ENCODE results near the gene TMX1. TPM values are rescaled to one million over a fixed set of nuclear protein-coding genes. Genes with fewer than 3 reads are reported as not detected.

TMX1 gene
- polyA plus RNA-seq, 1 donor = 27.5 TPM

DNA sequence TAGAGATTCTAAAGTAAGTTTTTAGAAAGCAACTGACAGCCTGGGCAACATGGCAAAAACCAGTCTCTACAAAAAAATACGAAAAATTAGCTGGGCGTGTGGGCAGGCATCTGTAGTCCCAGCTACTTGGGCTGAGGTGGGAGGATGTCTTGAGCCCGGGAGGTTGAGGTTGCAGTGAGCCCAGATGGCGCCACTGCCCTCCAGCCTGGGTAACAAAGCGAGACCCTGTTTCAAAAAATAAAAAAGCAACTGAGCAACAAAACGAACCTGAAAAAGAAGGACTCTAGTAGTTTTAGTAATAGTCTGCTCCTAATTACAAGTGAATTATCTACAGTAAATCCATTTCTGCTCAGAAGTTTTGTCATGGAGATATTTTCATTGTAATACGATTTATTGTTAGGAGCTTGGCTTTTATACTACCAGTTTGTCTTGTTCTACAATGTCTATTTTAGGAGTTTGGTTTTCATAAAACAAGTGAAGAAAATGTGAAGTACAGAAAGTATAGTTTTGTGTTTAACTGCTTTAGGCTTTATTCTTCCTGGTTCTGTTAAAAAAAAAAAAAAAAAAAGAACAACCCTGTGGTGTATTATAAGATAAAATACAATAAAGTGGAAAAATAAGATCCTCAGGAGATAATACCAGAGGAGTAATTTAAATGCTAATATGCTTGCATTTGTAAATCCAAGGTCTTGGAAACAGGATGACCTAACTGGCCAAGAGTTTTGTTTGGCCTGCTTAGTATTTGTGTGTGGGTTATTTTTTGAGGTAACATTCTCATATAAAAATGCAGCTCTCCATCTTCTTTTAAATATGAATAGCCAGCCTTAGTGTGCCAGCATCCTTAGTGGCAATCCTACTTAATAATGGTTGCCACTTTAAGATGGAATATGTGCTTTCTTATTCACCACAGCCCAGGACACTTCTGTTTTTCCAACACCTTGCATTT is 2.8 kb downstream of the TMX1 start:
- DNase-seq (ENCODE audit: low read depth) = no peak

DNA sequence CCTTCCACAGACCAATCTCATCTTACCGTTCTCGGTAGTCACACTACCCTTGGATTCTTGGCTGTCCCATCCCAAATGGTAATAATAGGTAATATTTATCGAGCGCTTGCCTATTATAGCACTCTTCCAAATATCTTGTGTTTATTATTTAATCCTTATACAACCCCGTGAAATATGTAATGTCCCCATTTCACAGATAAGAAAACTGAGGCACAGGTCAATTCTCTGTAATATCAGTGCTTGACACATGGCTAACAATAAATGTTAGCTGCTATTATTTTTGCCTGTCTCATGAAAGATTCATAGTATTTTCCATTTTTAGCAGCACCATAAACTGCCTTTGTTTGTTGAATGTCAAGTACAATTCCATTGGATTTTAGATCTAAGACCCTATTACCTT is 4.5 kb downstream of the TMX1 start:
- no peak for DNase-seq (ENCODE audit: low read depth)

GRCh38 chr14:51246032-51246431 is 6.0 kb downstream of the TMX1 start:
- DNase-seq (ENCODE audit: low read depth) = no peak

- DNase-seq (ENCODE audit: low read depth) = no peak
Measured at GRCh38 chr14:51248016-51248987, 8.3 kb downstream of the TMX1 start.

DNA sequence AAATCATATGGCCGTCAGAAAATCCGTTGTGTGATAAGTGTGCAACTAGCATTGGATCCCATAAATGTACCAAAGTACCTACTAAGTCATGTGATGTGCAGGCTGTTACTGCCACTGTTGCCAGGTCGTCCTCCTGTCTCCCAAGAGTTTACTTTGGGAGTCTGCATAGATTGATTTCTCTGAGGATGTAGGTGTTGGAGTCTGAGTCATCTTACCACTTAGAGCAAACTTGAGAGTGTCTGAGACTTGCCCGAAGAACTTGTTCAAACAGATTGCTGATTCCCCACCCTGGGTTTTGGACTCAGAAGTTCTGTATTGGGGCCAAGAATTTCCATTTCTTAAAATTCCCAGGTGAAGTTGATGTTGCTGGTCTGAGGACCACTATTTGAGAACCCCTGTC is 11.4 kb downstream of the TMX1 start:
- DNase-seq (ENCODE audit: low read depth) = no peak

- DNase-seq (ENCODE audit: low read depth) = no peak
Measured at GRCh38 chr14:51253880-51254279, 13.8 kb downstream of the TMX1 start.

- no peak for DNase-seq (ENCODE audit: low read depth)
Measured at GRCh38 chr14:51258280-51258679, 18.2 kb downstream of the TMX1 start.

DNA sequence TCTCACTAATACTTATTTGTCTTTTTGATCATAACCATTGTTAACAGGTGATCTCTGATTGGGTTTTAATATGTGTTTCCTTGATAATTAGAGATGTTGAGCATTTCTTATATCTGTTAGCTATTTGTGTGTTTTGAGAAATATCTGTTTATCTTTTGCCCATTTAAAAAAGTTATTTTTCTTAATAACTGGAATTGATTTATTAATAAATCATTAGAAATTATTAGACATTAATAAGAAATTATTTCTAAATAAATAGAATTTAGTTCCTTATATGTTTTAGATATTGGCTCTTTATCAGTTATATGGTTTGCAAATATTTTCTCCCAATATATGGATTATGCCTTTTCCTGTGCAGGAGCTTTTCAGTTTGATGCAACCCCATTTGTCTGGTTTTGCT is 18.7 kb downstream of the TMX1 start:
- DNase-seq (ENCODE audit: low read depth) = no peak

GRCh38 chr14:51260225-51260624 is 20.2 kb downstream of the TMX1 start:
- no peak for DNase-seq (ENCODE audit: low read depth)

DNA sequence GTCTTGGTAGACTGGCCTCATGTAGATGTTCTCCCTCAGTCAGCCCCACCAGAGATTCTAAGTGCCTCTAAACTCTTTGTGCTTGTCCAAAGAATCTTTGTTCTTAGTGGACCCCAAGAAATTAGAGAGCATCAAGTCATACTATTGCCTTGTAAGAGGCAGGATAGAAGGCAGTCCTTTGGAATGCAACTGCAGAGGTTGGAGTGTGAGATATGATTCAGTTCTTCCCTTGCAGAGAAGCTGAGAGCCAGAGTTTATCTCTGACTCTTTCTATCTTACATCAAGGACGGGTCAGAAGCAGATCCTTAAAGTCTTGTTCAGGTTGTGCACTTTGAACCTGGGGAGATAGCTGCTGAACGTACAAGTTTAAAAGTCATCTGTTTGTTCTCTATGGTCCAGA is 21.1 kb downstream of the TMX1 start:
- no peak for DNase-seq (ENCODE audit: low read depth)

DNA sequence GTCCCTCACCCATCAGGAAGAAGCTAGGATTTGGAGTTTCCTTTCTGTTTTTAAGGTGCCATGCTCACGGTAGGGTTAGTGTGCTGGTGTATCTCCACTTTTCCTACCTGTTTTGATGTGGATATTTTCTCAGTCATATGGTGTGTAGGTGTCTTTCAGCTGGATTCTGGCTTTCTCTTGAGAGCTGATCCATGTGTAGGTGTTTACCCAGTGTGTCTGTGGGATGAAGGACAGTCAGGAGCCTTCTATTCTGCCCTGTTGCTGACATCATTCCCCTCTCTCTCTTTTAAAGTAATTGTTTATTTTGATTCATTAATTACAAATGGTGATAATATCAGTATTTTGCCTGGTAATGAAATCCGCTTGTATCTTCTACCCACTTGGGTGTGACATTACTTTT is 22.8 kb downstream of the TMX1 start:
- DNase-seq (ENCODE audit: low read depth) = no peak

GRCh38 chr14:51269634-51270033 is 29.6 kb downstream of the TMX1 start:
- DNase-seq (ENCODE audit: low read depth) = no peak

DNA sequence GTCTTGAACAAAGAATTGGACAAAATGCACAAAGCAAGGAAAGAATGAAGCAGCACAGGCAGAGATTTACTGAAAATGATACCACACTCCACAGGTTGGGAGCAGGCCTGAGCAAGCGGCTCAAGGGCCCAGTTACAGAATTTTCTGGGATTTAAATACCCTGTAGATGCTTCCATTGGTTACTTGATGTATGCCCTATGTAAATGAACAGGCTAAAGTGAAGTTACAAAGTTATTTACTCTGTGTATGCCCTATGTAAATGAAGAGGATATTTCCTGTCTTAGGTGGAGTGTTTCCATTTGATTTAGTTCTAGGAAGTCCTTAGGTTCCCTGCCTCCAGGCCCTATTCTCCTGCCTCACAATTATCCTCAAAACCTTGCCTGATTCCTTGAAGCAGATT is 36.6 kb downstream of the TMX1 start:
- no peak for DNase-seq (ENCODE audit: low read depth)

- no peak for DNase-seq (ENCODE audit: low read depth)
Measured at GRCh38 chr14:51277753-51278415, 37.8 kb downstream of the TMX1 start.

- DNase-seq (ENCODE audit: low read depth) = no peak
Measured at GRCh38 chr14:51282517-51282916, 42.5 kb downstream of the TMX1 start.

- peak; percentile 84 for DNase-seq (ENCODE audit: low read depth)
Measured at GRCh38 chr14:51283402-51284085, 43.5 kb downstream of the TMX1 start.

GRCh38 chr14:51284241-51284640 is 44.2 kb downstream of the TMX1 start:
- DNase-seq (ENCODE audit: low read depth) = no peak

DNA sequence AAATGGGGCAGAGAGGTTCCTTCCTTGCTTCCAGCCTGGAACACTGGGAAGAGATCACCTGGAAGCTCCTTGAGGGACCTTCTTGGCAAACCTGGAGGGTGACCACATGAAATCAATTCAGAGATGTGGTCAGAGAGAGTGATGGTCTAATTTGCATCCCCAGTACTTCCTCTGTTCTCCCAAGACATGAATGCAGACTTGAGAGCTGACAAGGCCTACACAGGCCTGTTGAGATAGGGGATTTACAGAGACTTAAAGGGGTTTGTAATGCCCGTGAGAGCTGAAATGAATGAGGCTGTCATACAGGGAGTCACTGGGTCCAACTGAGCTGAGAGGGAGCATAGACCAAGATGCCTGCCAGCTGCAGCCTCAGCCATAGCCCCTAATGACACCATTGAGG is 45.1 kb downstream of the TMX1 start:
- no peak for DNase-seq (ENCODE audit: low read depth)

DNA sequence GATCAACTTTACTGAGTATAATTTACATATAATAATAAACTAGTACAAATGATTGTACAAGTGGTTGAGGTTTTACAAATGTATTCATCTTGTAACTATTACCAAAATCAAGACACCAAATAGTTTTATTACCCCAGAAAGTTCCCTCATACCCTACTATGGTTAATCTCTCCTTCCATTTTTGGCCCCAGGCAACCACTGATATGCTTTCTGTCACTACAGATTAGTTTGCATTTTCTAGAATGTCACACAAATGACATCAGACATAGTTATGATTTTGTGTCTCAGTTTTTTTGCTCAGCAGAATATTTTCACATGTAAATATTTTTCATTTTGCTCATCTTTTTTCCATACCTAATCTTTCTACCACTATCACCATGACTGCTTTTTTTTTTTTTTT is 49.1 kb downstream of the TMX1 start:
- DNase-seq (ENCODE audit: low read depth) = no peak

GRCh38 chr14:51290132-51290531 is 50.1 kb downstream of the TMX1 start:
- no peak for DNase-seq (ENCODE audit: low read depth)

- no peak for DNase-seq (ENCODE audit: low read depth)
Measured at GRCh38 chr14:51291016-51291415, 51.0 kb downstream of the TMX1 start.

Data from forelimb muscle (tissue), 1 donor.